Stimulated activated CD8-positive, alpha-beta memory T cell treated with anti-CD3 and anti-CD28 coated beads, Interleukin-15, amount 100 ng/mL, for 1 hour (primary cell): ENCODE measurements around the gene AUTS2.

Source experiments
- DNase-seq: peaks from one replicate; pipeline ENCODE4 v3.0.0-alpha.2; 2020; ENCODE audit warnings: low read depth

Gene AUTS2

DNA sequence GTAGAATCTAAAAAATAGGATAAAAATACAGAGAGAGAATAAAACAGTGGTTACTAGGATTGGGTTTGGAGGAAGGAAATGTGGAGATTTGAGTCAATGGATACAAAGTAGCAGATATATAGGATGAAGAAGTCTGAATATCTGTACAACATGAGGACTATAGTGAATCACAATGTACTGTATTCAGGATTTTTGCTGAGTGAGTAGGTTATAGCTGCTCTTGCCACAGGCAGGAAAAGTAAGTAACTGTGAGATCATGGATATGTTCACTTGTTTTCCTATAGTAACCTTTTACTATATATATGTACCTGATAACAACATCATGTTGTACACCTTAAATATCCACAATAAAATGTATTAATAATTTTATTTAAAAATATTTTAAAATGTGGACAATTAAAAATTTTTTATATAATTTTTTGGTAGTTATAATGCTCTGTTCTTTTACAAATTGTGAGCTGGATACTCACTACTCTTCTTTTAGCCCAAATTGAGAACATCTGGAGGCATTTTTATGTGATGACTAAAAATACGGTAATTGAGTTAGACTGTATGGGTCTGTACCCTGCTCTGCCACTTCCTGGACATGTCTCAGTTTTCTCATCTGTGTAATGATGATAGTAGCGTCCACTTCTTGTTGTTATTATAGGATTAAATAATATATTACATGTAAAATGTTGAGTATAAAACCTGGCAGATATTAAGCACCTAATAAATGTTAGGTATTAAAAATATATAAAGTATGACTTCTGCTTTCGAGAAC, 439.1 kb downstream of the AUTS2 start:
- DNase-seq = no peak

DNA sequence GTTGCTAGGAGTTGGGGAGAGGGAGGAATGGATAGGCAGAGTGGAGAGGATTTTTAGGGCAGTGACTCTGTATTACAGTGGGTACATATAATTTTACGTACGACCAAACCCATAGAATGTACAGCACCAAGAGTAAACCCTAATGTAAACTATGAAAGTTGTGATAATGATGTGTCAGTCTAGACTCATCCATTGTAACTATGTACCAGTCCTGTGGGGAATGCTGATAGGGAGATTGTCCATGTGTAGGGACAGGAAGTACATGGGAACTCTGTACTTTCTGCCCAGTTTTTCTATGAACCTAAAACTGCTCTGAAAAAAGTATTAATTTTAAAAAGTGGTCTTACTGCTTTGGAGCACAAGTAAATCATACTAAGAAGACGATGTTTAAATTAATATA, 441.8 kb downstream of the AUTS2 start:
- no peak for DNase-seq

DNA sequence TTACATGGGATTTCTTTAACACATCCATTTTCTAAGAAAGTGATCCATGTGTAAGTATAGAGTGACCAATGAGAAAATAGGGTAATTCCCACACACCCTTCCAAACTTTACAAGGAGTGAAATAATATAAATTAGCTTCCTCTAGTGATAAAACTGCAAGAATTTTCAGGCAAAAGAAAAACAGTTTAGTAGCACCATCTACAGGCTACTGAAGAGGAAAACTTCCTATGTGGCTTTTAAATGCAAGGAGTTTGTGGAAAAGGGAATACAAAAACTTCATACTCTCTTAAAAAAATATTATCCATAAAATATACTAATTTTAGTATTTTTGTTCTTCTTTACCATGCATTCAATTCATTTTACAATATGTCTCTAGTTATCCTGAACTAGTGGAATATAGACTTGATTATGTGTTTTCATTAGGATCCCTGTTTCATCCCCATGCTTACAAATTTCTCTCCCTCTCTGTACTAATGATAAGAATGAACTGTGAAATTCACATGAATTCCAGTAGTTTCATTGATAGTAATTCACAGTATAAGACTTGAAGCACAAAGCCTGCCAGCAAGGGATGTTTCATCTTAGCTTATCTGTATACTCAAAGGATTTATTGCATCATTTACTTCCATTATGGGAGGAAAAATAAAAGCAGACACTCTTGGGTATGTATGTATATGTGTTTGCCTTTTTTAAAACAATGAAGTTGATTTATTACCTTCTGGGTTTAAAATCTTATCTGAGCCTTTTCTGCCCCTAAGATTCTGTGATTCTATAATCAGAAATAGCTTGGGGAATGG, 442.9 kb downstream of the AUTS2 start:
- no peak for DNase-seq

DNA sequence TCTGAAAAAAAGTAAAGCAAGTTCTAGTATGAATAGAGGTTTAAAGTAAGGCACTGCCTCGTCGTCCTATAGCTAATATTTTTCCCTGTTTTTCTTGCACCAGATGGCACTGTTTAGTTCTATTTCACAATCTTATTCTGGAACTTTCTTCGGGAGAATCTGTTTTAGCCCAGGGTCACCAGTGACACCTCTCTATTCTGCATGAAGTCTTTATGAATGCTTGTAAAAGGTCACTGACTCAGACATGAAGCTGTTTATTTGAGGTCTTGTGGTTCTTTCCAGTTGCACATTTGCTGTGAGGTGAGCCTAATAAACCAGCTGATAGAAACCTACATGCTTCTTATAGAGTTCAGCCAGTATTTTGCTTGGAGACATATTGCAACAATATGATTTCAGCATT, 444.3 kb downstream of the AUTS2 start:
- DNase-seq = no peak

DNA sequence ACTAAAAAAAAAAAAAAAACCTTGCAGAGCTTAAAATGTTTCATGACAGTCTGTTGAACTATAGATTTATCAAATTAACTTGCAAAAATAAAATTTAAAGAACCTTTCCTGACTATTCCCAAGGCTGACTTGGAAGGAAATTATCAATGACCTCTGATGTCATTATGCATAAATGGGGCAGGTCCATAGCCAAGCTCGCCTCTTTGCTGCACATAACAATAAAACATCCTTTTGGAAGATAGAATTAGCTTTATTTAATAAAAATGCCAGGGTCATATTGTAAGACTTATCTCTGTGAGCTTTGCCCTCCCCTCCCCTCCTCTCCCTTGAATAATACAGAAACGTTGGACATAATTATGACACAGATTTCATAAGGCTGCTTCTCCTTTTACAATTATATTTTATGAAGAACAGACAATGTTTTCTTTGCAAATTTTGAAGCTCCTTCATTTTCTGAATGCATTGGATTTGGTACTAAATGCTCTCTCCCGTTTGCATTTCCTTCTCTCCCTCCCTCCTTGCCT, 444.8 kb downstream of the AUTS2 start:
- no peak for DNase-seq

DNA sequence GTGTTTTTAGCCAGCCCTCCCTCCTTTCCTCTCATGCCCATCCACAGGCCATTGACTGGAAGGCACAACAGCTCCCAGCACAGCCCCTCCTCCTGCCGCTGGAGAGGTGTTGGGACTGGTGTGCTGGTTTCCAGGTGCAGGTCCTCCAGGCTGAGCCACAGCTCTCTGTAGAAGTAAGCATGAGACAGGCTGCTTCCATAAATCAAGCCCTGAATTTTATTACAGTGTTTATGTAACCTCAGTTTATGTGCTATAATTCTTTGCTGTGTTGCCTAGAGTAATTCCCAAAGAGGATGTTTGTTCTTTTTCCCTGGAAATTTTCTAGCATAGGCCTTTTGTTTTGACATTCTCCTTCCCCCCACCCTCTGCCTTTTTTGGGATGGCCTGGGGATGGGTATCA, 445.8 kb downstream of the AUTS2 start:
- no peak for DNase-seq

DNA sequence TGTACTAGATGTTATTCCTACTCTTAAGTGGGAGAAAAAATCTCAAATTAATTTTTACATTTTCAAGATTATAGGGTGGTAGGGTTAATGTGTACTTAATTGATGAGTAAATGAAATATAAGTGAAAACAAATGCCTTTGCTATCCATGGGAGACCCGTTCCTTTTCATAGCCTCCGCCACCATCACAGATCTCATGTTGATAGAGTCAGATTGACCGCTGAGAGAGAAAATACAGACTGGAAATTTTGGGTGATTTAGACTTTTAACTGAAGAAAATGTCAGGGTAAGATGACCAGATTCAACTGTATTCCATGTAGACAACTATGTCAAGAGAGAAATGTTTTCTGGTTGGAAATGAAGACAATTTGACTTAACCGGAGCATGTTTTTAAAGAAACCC, 446.2 kb downstream of the AUTS2 start:
- no peak for DNase-seq

DNA sequence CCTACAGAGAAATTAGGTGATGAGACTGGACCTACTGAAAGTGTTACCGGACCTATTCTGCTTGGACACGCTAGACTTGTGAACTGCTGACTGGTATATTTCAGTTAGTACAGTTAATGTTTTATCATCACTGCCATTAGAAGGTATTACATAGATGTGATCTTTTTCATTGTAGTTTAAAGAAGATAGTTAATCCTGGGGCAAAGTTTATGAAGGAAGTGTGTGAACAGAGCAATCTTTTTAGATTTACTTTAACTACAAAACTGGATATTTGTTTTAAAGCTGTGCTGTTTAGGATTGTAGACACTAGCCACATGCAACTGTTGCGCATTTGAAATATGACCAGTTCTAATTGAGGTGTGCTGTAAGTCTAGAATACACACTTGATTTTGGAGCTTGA, 446.7 kb downstream of the AUTS2 start:
- DNase-seq = no peak

DNA sequence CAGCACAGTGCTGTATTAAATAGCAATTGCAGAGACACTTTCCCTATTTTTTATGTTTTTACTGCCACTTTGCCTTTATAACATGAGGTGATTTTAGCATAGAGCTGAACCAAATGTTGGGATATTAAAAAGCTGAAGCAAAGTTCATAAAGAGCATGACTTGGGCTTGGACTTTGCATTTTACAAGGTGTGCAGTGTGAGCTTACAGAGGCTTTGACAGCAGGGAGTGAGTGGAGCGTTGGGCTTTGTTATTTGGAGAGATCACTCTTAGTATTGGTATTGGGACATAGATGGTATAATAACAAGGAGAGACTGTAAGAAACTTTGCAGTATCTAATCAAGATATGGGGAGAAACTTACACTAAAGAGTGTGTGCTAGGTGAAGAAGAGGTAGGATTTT, 449.1 kb downstream of the AUTS2 start:
- DNase-seq = no peak

DNA sequence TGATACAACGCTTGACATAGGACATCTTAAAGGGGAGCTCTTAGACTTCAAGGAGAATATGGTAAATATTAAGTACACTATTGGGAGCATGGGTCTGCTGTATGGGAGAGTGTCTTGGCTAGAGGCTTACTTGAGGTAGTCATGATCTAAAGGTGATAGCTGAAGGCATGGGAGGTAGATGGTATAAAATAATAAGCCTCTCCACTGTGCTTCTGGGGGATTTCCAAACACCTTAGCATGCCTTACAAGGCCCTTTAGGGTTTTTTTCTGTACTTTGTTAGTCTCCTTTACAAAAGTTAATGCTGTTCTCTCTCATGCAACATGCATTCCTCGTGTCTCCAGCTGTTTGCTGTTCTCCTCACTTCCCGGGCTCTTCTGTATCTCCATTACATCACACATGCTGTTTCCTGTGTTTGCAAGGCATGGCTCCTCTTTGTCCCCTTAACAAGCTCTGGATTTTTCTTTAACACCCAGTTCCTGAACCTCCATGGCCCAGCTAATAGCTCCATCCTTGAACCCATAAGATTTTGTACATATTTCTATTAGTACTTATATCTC, 449.7 kb downstream of the AUTS2 start:
- no peak for DNase-seq

DNA sequence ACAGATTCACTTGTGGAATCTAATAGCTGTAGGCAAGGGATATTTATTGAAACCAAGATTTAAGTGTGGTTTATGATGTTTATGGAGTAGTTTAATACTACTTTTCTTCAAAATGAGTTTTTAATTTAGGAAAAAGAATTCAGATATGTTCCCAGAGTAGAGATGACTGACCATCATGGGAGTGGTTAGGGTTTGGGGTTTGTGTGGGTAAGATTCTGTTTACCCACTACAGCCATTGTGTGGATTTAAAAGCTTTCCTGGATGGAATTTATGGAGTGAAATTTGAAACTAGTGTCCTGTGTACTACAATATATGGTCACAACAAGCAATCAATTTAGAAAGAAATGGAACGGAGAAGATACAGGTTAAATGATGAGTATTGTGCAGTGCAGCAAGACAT, 453.5 kb downstream of the AUTS2 start:
- DNase-seq = no peak

DNA sequence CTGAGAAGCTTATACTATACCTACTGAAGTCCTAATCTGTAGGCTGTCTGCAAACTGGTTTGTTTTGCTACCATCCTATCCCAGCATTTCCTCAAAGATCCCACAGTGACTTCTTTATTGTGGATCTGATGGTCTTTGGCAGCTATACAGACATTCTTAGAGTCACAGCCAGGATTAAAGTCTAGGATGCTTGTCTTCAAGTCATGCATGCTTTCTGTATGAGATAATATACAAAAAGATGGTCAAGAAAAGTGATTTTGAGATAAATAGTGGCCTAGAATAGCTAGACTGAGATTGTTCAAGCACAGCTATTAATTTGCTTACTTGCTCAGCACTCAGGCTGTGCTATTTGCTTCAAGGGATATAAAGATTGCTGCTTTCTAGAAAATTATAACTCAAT, 454.4 kb downstream of the AUTS2 start:
- DNase-seq = no peak

DNA sequence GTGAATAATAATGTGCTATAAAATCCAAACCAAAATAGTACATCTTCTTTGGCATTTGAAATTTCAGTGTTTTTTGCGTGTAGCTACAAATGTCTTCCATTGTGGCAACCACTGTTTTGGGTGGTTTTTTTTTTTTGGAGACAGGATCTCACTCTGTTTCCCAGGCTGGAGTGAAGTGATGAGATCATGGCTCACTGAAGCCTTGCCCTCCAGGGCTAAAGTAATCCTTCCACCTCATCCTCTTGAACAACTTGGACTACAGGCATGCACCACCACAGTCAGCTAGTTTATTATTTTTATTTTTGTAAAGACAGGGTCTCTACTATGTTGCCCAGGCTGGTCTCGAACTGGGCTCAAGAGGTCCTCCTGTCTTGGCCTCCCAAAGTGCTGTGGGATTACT, 455.1 kb downstream of the AUTS2 start:
- no peak for DNase-seq

DNA sequence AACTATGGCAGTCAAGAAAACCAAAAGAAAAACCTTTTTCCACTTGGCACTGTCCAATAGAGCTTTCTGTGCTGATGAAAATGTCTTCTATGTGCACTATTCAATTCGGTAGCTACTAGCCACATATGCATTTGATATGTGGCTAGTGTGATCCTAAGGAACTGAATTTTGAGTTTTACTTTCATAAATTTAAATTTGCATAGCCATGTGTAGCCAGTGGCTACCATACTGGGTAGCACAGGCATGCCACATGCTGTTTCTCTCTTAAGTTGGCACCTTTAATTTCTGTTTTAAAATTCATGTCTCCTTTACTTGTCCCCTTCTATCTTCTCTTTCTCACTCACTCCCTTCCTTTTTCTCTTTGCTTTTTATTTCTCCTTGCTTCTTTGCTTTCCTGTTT, 455.7 kb downstream of the AUTS2 start:
- DNase-seq = no peak

DNA sequence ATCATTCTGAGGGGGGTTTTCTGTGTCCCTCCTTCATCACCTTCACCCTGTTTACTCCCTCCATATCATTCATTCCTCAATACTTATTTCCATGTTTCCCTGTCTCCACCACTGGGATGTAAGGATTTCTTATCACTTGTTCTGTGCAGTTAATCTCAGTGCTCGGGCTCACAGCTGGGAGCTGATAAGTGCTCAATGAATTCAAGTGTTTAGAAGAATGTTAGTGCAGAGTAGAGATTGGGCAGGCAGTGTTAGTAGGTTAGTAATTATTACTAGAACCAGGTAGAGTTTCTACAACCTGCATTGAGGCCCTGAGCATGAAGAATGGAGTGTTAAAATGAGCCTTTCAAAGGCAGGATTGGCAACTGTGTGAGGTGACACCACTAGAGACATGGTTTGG, 458.1 kb downstream of the AUTS2 start:
- DNase-seq = no peak

DNA sequence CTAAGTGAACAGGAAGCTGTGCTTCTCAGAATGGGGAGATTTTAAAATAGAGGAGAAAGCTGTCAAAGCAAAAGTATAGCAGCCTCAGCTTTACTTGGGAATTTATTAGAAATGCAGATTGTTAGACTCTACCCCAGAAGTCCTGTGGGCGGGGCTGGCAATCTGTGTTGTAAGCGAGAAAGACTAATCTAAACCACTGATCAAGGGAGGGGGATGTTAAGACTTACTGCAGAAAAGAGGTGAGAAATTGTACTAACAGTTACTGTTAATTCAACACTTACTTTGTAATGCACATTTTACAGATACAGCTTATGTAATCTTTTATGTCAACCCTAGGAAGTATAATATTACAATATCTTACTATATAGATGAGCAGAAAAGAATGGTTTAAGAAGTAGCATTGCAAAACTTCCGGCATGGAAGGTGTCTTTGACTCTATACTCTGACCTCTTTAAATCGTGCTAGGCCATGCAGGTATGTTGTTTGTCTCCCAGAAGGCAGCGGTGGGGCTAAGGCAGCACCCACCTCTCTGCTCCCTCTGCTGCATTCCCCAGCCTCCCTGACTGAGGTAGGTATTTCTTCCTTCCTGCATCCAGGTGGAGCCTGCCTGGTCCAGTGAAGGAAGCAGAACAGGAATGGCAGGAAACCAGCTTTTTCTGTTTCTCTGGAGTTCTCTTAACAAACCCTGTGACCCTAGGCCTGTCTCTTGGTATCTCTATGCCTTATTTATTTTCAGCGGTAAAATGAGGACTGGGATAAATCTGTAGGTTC, 462.2 kb downstream of the AUTS2 start:
- DNase-seq = no peak

DNA sequence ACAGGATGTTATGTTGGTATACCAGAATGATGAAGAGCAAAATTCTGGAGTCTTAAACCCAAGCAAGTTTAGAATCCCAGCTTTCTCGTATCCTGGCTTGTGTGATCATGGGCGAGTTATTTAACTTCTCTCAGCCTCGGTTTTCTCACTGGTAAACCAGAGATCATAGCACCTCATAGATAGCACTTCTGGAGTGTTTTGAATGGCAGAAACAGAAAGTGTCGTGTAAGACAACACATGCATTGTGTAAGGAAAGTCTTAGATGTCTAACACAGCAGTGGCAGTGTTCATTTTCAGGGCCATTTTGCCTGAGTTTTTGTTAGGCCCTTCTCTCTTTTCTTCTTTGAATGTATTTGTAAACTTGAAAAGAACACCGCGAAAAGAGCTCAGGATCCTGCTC, 465.1 kb downstream of the AUTS2 start:
- no peak for DNase-seq

DNA sequence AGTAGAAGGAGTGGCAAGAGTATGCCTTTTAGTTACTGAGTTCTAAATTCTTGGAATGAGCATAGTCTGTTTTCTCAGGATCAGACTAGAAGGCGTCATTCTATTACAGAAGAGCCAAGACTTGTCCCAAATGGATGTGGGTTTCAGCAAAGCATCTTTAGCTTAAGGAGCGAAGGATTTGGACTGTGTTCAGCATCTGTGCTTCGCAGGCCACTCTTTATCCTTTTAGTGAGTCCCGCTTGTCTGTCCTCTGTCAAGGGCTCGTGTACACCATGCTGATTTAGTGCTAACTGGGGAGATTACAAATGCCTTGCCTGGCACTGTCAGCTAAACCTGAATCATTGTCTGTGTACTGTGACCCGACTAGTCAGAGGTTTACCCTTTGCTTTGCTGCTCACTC, 465.7 kb downstream of the AUTS2 start:
- DNase-seq = no peak

DNA sequence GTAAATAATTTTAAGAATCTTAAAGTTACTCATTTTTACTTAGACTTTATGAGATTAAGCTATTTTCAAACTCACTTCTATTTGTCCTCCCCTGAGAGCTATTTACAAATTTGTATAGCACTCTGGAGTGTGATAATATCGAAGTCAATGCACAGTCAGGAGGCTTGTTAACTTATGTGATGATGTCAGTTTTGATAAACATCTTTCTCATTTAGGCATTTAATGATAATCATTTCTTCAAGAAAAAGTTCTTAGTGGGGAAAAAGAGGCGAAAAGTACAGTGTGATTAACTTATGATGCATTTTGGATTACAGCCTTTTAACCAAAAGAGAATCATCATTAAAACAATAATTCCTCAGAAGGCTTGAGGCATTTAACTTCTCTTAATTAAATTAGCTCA, 468.6 kb downstream of the AUTS2 start:
- no peak for DNase-seq

DNA sequence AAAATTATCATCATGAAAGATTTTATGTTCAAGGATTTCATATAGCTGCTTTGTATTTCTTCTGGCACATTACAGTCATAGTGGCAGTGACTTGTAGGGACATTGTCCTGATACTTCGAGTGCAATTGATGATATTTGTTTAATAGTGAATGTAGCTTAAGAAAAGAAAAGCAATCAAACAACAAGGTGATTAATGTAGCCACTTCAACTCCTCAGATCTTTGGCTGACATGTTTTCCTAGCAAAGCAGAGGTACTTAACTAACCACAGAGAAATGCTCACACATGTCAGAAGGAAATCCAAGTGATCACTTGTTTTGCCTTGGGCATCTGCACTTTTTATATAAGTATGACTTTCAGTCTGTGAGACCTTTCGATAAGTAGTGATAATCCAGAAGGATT, 470.3 kb downstream of the AUTS2 start:
- no peak for DNase-seq

DNA sequence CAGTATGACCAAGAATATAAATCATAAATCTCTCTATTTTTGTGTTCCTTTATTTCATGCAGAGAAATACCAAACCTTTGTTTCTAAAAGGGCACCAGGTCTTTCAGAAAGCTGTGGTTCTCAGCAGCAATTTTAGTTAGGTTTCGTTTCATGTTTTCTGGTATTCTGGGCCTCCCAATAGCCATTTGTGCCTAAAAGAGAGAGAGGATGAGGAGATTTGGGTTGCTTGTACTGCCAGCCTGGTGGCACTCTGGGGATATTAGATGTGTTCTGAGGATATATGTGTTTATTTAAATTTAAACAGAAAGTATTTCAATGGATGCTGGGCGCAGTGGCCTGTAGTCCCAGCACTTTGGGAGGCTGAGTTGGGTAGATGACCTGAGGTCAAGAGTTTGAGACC, 471.7 kb downstream of the AUTS2 start:
- no peak for DNase-seq

DNA sequence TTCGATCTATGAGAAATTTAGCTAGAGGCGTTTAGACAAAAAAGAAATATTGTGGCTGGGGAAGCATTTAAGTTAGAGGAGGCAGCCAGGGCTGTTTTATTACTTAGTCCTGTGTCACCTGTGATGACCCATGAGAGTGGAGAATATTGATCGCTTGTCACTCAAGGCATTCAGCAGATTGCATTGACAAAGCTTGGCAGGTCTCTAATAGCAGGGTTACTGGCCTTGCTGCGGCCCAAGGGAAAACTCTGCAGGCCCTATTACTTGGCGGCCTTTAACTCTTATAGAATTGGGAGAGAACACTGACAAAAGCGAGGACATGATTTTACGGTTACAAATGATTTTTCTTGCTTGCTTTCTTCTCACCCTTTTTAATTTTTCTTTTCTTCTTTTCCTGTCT, 473.5 kb downstream of the AUTS2 start:
- no peak for DNase-seq
